Fibroblast of skin of left quadriceps (primary cell): ENCODE results near the gene SMARCA4.

Experiments used
- DNase-seq, 2 experiments: peaks; one replicate each; pipeline ENCODE4 v3.0.0-alpha.2; 2013; ENCODE audit warnings: low read depth in 2 of 2

SMARCA4 gene

GRCh38 chr19:11010041-11010440 lies 49.2 kb downstream of the SMARCA4 start:
- DNase-seq, result no peak

- DNase-seq, result no peak
Measured at GRCh38 chr19:11012507-11012906, 51.7 kb downstream of the SMARCA4 start.

- DNase-seq, result no peak
Measured at GRCh38 chr19:11013771-11014170, 52.9 kb downstream of the SMARCA4 start.

GRCh38 chr19:11014403-11014911 lies 53.6 kb downstream of the SMARCA4 start:
- no peak for DNase-seq

- DNase-seq, result no peak
Measured at GRCh38 chr19:11016631-11017030, 55.8 kb downstream of the SMARCA4 start.

- DNase-seq, result no peak
Measured at GRCh38 chr19:11017275-11018035, 56.6 kb downstream of the SMARCA4 start.

GRCh38 chr19:11018179-11018578 lies 57.3 kb downstream of the SMARCA4 start:
- DNase-seq, result no peak

GRCh38 chr19:11018763-11019162 lies 57.9 kb downstream of the SMARCA4 start:
- DNase-seq, result no peak

GRCh38 chr19:11019262-11019661 lies 58.4 kb downstream of the SMARCA4 start:
- no peak for DNase-seq

- DNase-seq, result no peak
Measured at GRCh38 chr19:11019824-11020223, 59.0 kb downstream of the SMARCA4 start.

GRCh38 chr19:11020423-11020822 lies 59.6 kb downstream of the SMARCA4 start:
- no peak for DNase-seq

GRCh38 chr19:11020982-11021759 lies 60.3 kb downstream of the SMARCA4 start:
- no peak for DNase-seq

- DNase-seq, result no peak
Measured at GRCh38 chr19:11021760-11022144, 60.9 kb downstream of the SMARCA4 start.

GRCh38 chr19:11023016-11023415 lies 62.2 kb downstream of the SMARCA4 start:
- no peak for DNase-seq

- no peak for DNase-seq
Measured at GRCh38 chr19:11023710-11024109, 62.9 kb downstream of the SMARCA4 start.

GRCh38 chr19:11024259-11024658 lies 63.4 kb downstream of the SMARCA4 start:
- no peak for DNase-seq

GRCh38 chr19:11025006-11025405 lies 64.2 kb downstream of the SMARCA4 start:
- no peak for DNase-seq

- peak; percentile 18 to 27 for DNase-seq
Measured at GRCh38 chr19:11025445-11025844, 64.6 kb downstream of the SMARCA4 start.

GRCh38 chr19:11025997-11026396 lies 65.2 kb downstream of the SMARCA4 start:
- DNase-seq, result no peak

GRCh38 chr19:11027381-11027780 lies 66.6 kb downstream of the SMARCA4 start:
- DNase-seq, result no peak

GRCh38 chr19:11028146-11028545 lies 67.3 kb downstream of the SMARCA4 start:
- no peak for DNase-seq

- no peak for DNase-seq
Measured at GRCh38 chr19:11031421-11032070, 70.7 kb downstream of the SMARCA4 start.
